HG03135 (cell line): Measurements from ENCODE around the gene TCL1A.
"Not testable (repeated sequence)": the region's sequence is repeated elsewhere in the genome, so short reads cannot be mapped to it uniquely, and the experiment has no call there.

ENCODE experiments used
- ATAC-seq: cut with Tn5 transposase; IDR thresholded peaks from one replicate; pipeline ENCODE4 v1.9.1; 2021; ENCODE audit warnings: mild to moderate bottlenecking, moderate library complexity; ENCODE audit not compliant: unreplicated experiment

Gene TCL1A, protein sequence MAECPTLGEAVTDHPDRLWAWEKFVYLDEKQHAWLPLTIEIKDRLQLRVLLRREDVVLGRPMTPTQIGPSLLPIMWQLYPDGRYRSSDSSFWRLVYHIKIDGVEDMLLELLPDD

GRCh38 chr14:95713596-95714371 is at the start of gene TCL1A:
TSS of gene TCL1A (minus strand) at chr14:95714125. CDS start at chr14:95714066, 59 bp downstream.
- peak; percentile 81 for ATAC-seq

DNA sequence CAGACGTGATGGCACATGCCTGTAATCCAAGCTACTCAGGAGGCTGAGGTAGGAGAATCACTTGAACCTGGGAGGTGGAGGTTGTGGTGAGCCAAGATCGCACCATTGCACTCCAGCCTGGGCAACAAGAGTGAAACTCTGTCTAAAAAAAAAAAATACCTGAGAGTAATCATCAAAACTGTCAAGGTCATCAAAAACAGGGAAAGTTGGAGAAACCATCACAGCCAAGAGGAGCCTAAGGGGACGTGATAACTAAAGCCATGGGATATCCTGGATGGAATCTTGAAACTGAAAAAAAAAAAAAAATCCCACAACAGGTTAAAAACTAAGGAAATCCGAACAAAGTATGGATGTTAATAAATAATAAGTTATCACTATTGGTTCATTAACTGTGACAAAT is 49.1 kb upstream of the TCL1A start:
- ATAC-seq: not testable (repeated sequence)

- ATAC-seq: no peak
These were observed 47.5 kb upstream of the TCL1A start for GRCh38 chr14:95761436-95761835.

GRCh38 chr14:95760596-95760995 is 46.7 kb upstream of the TCL1A start:
- ATAC-seq: no peak

DNA sequence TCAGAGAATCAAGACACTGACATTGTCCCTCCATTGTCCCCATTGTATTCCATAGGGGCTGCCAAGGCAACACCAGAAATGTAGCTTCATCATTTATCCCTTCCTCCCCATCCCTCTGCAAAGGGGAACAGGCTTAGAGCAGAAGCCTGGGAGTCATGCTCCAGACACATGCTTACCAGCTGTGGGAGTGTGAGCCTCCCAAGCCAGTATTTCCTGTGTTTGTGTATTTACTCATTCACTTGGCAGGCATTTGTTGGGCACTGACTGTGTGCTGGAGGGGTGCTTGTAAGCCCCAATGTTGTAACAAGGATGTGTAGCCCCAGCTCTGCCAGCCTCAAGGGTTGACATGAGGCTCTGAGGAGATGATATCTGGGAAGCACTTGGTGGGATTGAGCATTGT is 46.0 kb upstream of the TCL1A start:
- ATAC-seq: no peak

DNA sequence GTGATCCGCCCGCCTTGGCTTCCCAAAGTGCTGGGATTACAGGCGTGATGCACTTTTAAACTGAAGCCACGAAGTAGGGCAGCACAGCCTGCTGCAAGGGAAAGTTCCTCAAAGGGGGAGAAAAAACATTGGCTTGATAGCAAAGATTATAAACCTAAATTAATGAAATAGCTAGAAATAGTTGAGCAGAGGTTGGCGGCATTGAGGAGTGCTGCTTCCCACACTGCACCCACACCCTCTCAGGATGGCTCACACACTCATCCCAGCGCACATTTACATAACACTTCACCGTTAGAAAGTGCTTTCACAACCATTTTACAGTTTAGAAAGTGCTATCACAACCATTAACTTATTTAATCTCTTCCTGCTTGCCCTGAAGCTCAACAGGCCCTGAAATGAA is 44.4 kb upstream of the TCL1A start:
- no peak for ATAC-seq

GRCh38 chr14:95756751-95757150 is 42.8 kb upstream of the TCL1A start:
- no peak for ATAC-seq

- no peak for ATAC-seq
These were observed 42.2 kb upstream of the TCL1A start for GRCh38 chr14:95756127-95756526.

DNA sequence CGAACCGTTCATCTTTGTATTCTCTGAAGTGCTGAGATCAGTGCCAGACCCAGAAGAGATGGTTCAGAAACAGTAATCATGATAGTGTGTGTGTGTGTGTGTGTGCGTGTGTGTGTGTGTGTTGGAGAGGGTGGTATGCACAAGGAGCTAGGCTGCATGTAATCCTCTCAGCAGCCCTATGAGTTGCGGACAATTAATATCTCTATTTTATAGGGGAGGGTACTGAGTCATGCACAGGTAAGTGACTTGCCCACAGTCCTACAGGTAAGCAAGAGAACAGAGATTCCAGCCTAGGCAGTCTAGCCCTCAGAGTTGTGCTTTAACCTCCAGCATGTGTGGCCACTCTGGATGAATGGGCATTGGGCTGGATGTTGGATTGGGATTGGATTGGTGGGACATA is 27.9 kb upstream of the TCL1A start:
- ATAC-seq: no peak

DNA sequence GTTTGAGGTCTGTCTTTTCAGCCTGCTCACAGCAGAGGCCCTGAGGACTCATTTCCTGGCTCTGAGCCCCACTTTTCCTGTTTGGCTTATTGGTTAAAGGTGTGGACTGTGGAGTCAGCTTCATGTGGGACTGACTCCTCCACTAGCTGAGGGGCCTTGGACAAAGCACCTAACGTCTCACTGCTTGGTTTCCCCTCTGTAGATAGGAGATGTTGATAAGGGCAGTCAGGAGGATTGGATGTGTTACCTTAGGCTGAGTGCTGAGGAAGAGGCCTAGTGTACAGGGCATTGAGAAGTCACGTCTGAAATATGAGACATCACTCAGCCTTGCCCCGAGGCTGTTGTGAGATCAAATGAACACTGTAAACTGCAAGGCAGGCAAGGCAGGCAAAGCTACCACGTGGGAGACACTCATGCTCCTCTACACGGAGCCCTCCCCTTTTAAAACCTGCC is 27.1 kb upstream of the TCL1A start:
- ATAC-seq: no peak

DNA sequence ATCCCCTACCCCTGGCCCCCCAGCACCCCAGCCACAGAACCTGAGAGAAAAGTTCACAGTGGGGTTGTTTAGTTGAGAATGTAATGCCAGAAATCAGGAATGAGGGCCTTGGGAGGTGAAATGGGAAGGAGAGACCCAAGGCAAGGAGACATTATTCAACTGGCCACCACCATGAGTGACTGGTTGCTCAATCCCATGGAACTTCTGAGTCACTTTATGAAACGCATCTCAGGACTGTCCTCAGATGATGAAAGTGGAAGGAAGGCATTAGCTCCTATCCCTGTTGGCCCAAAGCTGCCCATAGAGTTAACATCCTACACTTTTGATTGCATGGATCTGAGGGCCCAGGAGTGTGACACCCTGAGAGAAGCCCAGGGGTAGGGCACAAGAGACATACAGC is 25.4 kb upstream of the TCL1A start:
- ATAC-seq: no peak

GRCh38 chr14:95733212-95733611 is 19.3 kb upstream of the TCL1A start:
- ATAC-seq: no peak

- no peak for ATAC-seq
These were observed 16.2 kb upstream of the TCL1A start for GRCh38 chr14:95730126-95730525.

DNA sequence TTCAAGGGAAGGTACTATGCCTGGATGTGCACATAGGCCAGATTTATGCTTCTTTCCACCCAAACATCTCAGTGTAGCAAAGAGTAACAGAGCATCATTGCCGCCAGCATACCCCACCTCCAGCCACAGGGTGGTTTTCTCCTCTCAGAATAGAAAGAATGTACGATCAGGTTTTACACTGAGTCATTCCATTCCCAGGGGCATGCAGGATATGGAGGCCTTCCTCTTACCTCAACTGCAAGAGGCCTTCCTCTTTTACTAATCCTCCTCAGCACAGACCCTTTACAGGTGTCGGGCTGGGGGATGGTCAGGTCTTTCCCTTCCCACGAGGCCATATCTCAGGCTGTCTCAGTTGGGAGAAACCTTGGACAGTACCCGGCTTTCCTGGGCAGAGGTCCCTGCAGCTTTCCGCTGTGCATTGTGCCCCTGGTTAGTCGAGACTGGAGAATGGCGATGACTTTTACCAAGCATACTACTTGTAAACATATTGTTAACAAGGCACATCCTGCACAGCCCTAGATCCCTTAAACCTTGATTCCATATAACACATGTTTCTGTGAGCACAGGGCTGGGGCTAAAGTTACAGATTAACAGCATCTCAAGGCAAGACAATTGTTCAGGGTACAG is 15.6 kb upstream of the TCL1A start:
- peak; percentile 46 for ATAC-seq

GRCh38 chr14:95727056-95727700 is 13.3 kb upstream of the TCL1A start:
- no peak for ATAC-seq

GRCh38 chr14:95725685-95726336 is 11.9 kb upstream of the TCL1A start:
- ATAC-seq: peak; percentile 82

GRCh38 chr14:95722525-95723190 is 8.7 kb upstream of the TCL1A start:
- no peak for ATAC-seq

DNA sequence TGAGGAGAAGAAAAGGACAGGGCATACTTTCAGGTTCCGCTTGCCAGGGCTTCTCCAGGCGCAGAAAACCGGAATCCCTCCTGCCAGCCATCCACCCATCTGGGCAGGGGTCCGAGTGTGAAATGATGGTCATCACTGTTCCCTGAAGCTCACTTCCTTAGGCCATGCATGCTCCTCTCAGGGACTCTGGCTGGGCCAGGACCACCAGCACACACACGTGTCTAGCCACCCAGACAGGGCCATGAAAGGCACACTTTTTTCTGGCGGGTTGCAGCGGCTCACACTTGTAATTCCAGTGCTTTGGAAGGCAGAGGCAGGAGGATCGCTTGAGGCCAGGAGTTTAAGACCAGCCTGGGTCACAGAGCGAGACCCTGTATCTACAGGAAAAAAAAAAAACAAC is 1.5 kb downstream of the TCL1A start:
- no peak for ATAC-seq

DNA sequence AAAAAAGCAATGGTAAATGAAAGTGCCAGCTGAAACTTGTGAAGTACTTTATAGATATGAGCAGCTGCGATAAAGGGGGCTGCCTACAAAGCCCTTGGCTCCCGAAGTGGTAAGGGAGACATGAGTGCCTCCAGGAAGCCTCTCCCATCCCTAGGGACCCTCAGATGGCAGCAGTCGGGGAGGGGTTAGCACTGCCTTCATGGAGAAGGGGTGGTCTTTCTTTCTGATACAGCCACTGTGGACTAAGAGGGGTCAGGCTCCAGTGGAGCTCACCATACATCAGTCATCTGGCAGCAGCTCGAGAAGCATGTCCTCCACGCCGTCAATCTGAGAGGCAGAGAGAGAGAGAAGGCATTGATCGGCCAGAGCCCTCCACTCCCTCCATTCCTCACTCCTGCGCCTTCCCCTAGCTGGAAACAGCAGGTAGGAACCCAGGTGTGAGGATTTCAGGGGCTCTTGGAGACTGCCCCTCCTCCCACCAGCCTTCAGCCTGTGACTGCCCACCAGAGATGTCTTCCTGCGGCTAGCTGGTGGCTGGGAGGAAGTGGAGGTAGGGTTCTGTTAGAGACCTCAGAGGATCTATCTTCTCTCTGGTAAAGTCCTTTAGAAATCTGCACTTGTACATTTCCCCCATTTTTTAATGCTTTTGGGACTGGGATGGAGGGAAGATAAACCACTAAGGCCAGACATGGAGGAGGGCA is 2.3 kb downstream of the TCL1A start:
- no peak for ATAC-seq

GRCh38 chr14:95710106-95710505 is 3.8 kb downstream of the TCL1A start:
- ATAC-seq: no peak
